ENCODE data around the gene BRAT1. TPM values are rescaled to one million over a fixed set of nuclear protein-coding genes. Genes with fewer than 3 reads are reported as not detected.

Gene BRAT1
- total RNA-seq, 3 donors from 2014 or later = 20.7 to 27.9 (median 22.1) TPM

DNA sequence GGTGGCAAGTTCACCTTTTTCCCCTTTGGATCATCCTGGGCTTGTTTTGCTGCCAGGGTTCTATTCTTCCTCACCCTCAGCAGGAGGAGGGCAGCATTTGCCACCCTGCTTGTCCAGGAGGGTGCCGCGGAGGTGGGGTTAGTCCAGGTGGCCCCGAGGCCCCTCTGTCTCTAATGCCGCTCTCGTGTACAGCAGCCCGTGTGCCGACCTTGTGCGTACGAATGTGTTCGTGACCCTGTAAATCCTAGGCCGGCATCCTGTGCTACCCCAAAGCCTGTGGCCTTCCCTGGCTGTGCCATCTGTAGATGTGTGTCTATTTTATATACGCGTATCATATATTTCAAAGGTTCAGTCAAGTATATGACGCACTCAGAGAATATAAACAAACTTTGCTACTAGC lies 14.1 kb upstream of the BRAT1 start:
- H3K9me3 ChIP-seq = no peaks in the 10 kb centered on the region
- TF ChIP-seq, protein P1, sequence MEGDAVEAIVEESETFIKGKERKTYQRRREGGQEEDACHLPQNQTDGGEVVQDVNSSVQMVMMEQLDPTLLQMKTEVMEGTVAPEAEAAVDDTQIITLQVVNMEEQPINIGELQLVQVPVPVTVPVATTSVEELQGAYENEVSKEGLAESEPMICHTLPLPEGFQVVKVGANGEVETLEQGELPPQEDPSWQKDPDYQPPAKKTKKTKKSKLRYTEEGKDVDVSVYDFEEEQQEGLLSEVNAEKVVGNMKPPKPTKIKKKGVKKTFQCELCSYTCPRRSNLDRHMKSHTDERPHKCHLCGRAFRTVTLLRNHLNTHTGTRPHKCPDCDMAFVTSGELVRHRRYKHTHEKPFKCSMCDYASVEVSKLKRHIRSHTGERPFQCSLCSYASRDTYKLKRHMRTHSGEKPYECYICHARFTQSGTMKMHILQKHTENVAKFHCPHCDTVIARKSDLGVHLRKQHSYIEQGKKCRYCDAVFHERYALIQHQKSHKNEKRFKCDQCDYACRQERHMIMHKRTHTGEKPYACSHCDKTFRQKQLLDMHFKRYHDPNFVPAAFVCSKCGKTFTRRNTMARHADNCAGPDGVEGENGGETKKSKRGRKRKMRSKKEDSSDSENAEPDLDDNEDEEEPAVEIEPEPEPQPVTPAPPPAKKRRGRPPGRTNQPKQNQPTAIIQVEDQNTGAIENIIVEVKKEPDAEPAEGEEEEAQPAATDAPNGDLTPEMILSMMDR (IDR thresholded peaks at IDR 0.05) = no peak
- no peak overlapping the region for H3K4me3 ChIP-seq
- no peak for DNase-seq
- no peak for ATAC-seq
- intact Hi-C loops (cut with DNase I, micrococcal nuclease) = no loop called here
- H3K36me3 ChIP-seq (ENCODE audit: low read depth) = no peaks in the 10 kb centered on the region
- H3K4me1 ChIP-seq (ENCODE audit: low read depth) = no peaks in the 10 kb centered on the region

DNA sequence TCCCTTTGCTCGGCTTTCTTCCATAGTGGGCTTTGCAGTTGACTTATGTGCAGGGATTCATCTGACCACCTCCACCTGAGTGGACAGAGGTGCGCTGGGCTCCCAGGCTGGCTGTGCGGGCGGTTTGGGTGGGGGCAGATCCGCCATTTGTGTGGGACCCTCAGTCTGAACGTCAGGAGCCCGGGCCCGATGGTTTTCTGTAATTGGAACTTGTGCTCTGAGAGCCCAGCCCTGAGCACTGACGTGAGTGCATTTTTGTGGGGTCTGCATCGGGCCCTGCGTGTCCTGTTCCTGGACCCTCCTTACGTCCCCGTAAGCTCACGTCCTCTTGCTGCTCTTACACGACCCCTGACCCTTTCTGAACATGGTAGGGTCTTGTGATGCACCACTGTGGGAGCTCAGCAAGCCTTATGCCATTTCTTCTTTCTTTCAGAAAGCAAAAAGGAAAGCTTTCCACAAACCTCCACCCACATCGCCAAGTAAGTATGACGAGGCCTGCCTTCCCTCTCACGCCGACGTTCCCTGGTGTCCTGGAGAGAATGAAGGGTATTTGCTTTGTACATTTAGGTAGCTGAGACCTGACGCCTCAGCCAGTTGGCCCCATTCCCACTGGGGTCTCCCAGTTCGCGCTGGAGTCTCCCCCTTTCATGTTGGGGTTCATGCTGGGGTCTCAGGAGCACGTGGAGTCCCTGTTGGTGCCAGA lies 13.3 kb upstream of the BRAT1 start:
- DNase-seq (no peak), ATAC-seq (no peak)
- Histone ChIP-seq H3K36me3 (ENCODE audit: low read depth) (no peaks in the 10 kb centered on the region), H3K4me3 (no peak overlapping the region), H3K4me1 (ENCODE audit: low read depth) (no peaks in the 10 kb centered on the region), H3K9me3 (no peaks in the 10 kb centered on the region)
- TF ChIP-seq, protein P1 (IDR thresholded peaks at IDR 0.05) = no peak
- intact Hi-C loops (cut with DNase I, micrococcal nuclease) = no loop called here

DNA sequence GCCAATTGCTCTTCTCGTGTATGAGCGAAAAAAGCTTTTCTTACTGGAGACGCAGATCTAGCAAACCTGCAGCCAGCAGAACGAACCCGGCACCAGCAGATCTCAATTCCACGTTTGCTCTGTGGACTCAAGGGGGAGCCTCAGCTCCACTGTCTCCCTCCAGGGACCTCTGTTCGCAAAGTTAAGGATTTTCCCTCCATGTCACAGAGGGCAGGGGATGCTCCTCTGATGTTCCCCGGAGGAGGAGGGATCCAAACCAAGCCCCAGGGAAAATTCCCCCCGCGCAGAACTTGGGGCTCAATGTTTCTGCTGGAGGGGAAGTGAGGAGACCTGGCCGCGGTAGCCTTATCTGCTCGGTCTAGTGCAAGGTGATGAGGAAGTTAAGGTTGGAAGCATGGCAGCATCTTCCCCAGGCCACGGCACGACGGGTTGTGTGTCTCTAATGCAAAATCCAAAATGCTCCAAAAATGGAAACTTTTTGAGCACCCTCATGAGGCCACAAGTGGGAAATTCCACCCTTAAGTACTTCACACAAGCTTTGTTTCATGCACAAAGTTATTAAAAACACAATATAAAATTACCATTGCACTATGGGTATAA lies 12.5 kb upstream of the BRAT1 start:
- H3K4me1 ChIP-seq (ENCODE audit: low read depth) = no peaks in the 10 kb centered on the region
- DNase-seq (no peak), ATAC-seq (no peak)
- intact Hi-C loops (cut with DNase I, micrococcal nuclease) = no loop called here
- TF ChIP-seq, protein P1 (IDR thresholded peaks at IDR 0.05) = no peak
- H3K4me3 ChIP-seq = no peak overlapping the region
- H3K36me3 ChIP-seq (ENCODE audit: low read depth) = no peaks in the 10 kb centered on the region
- no peaks in the 10 kb centered on the region for H3K9me3 ChIP-seq

DNA sequence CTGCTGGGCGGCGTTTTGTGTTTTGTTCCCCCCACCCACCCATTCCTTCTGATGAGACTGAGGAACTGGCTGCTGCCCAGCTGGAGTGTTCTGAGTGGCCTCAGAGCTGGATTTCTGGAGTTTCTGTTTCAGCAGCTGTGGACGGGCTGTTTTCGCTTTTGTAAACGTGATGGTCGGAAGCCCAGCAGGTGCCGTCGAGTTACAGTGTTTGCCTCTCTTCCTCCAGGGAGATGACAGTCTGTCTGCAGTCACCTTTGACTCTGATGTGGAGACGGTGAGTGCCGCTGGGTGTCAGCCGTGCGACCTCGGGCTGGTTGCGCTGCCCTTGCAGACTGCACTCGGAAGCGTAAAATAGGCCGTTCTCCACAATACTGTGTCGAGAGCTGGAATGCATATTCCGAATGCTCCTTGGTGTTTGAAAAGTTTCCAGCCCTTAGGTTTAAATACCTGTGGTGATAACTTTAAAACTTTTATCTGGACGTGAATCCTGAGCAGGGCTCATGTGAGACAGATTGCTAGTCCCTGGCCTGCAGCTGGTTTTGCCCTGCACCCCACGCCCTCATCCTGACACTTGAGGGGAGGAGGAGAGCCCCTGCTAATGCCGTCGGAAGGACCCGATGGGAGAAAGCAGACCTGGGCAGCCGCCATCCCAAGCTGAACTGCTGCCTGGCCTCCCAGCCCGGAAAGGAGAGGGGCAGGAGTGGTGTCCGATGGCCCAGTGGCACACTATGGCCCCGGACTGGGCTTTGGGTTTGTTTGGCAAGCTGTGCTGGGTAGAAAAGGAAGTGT lies 11.8 kb upstream of the BRAT1 start:
- Histone ChIP-seq H3K4me1 (ENCODE audit: low read depth) (peaks cover under 1% of the 10 kb centered on the region), H3K4me3 (no peak overlapping the region), H3K9me3 (no peaks in the 10 kb centered on the region), H3K36me3 (ENCODE audit: low read depth) (no peaks in the 10 kb centered on the region)
- peak; percentile 72 for ATAC-seq
- DNase-seq = peak; percentile 47 to 62 (median 59)
- TF ChIP-seq, protein P1 (IDR thresholded peaks at IDR 0.05) = no peak
- intact Hi-C loops (cut with DNase I, micrococcal nuclease) = no loop called here

DNA sequence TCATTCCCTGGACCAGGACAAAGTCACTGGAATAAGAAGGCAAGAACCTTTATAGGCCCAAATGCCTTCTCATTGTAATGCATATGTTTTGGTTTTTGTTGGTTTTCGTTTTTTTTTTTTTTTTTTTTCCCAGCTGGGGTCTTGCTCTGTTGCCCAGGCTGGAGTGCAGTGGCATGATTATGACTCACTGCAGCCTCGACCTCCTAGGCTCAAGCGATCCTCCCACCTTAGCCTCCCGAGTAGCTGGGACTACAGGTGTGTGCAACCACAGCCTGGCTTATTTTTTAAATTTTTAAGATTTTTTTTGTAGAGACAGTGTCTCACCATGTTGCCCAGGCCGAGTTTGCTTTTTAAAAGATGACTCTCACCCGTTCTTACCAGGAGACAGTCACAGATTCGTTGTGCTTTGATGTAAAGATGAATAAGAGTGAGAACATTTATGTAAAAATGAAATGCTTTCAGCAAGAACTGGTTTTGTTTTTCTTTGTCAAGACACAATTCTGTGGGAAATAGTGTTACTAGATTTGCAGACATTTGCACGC lies 11.1 kb upstream of the BRAT1 start:
- intact Hi-C loops (cut with DNase I, micrococcal nuclease) = no loop called here
- H3K9me3 ChIP-seq = no peaks in the 10 kb centered on the region
- no peak overlapping the region for H3K4me3 ChIP-seq
- peaks cover 7% of the 10 kb centered on the region for H3K4me1 ChIP-seq (ENCODE audit: low read depth)
- no peak for DNase-seq
- ATAC-seq = no peak
- H3K36me3 ChIP-seq (ENCODE audit: low read depth) = no peaks in the 10 kb centered on the region
- TF ChIP-seq, protein P1 (IDR thresholded peaks at IDR 0.05) = no peak

Data from mucosa of descending colon (tissue), 3 donors.